Activated naive CD8-positive, alpha-beta T cell treated with anti-CD3 and anti-CD28 coated beads, Interleukin-2, amount 10 ng/mL, durations not matched to agents 7 days and 5 days (primary cell): Measurements from ENCODE around the gene ASMTL. TPM values are rescaled to one million over a fixed set of nuclear protein-coding genes. Genes with fewer than 3 reads are reported as not detected.
A peak's percentile ranks its signal among the peaks of the same experiment; 100 is the strongest.
"Not testable (repeated sequence)": the region's sequence is repeated elsewhere in the genome, so short reads cannot be mapped to it uniquely, and the experiment has no call there.

Source experiments
- ATAC-seq: fragments of 150-1000 bp; cut with Tn5 transposase; one replicate; pipeline ENCODE4 v1.10.0; 2021; ENCODE audit warnings: low read depth, moderate library complexity
- POLR2A ChIA-PET: fragments of 350-600 bp; sonication (Branson Sonifier 250); formaldehyde crosslinking; loops from one replicate; lab custom pipeline; 2021; ENCODE audit warnings: antibody characterized with exemption; lab: Charles Lee
- DNase-seq: peaks from one replicate; pipeline ENCODE4 v3.0.0; 2021
- H3K27ac Mint-ChIP-seq: one replicate; pipeline ENCODE4 v1.8.0; 2022; ENCODE audit warnings: mild to moderate bottlenecking, mixed read lengths
- H3K27me3 Mint-ChIP-seq: one replicate; pipeline ENCODE4 v1.8.0; 2022; ENCODE audit warnings: mild to moderate bottlenecking, moderate library complexity, mixed read lengths
- H3K36me3 Mint-ChIP-seq: one replicate; pipeline ENCODE4 v1.8.0; 2021; ENCODE audit warnings: mild to moderate bottlenecking, mixed read lengths
- H3K4me1 Mint-ChIP-seq: one replicate; pipeline ENCODE4 v1.8.0; 2021; ENCODE audit warnings: mixed read lengths
- H3K4me3 Mint-ChIP-seq: one replicate; pipeline ENCODE4 v1.8.0; 2022; ENCODE audit warnings: mild to moderate bottlenecking, moderate library complexity, mixed read lengths
- H3K9me3 Mint-ChIP-seq: one replicate; pipeline ENCODE4 v1.8.0; 2021; ENCODE audit warnings: mixed read lengths
- total RNA-seq, 2 experiments: library from RNA; stranded (reverse); gene quantifications; one replicate each; pipeline ENCODE4 v1.2.3, GENCODE V29; 2021

The ASMTL gene
- total RNA-seq, 2 experiments from 2014 or later = 39.4 to 42.2 TPM

GRCh38 chrX:1426321-1426720, 26.4 kb downstream of the ASMTL start:
- H3K4me3 Mint-ChIP-seq, POLR2A ChIA-PET, H3K4me1 Mint-ChIP-seq, H3K27ac Mint-ChIP-seq, ATAC-seq, H3K27me3 Mint-ChIP-seq: not testable (repeated sequence)
- peaks cover 24% of the 10 kb centered on the region for H3K9me3 Mint-ChIP-seq
- DNase-seq = peak; percentile 10
- H3K36me3 Mint-ChIP-seq = peaks cover 59% of the 10 kb centered on the region

GRCh38 chrX:1425381-1425780, 27.3 kb downstream of the ASMTL start:
- Mint-ChIP-seq H3K27ac (no peak overlapping the region), H3K36me3 (peaks cover 65% of the 10 kb centered on the region), H3K9me3 (peaks cover 24% of the 10 kb centered on the region), H3K4me3 (no peak overlapping the region), H3K4me1 (peaks cover 3% of the 10 kb centered on the region), H3K27me3 (no peaks in the 10 kb centered on the region)
- ATAC-seq = no peak
- peak; percentile 6 for DNase-seq
- POLR2A ChIA-PET = no interaction called here

- Mint-ChIP-seq H3K9me3 (peaks cover 27% of the 10 kb centered on the region), H3K27ac (no peak overlapping the region), H3K4me1 (peaks cover 6% of the 10 kb centered on the region), H3K36me3 (peaks cover 73% of the 10 kb centered on the region), H3K27me3 (no peaks in the 10 kb centered on the region), H3K4me3 (no peak overlapping the region)
- POLR2A ChIA-PET = no interaction called here
- DNase-seq = no peak
- no peak for ATAC-seq
Measured at GRCh38 chrX:1424147-1424851, 28.4 kb downstream of the ASMTL start.

- no peak overlapping the region for H3K27ac Mint-ChIP-seq
- no peak overlapping the region for H3K4me3 Mint-ChIP-seq
Measured at GRCh38 chrX:1423215-1423614, 29.5 kb downstream of the ASMTL start.

GRCh38 chrX:1422135-1422465, 30.6 kb downstream of the ASMTL start:
- ATAC-seq = no peak
- peaks cover 27% of the 10 kb centered on the region for H3K9me3 Mint-ChIP-seq
- no peak overlapping the region for H3K4me3 Mint-ChIP-seq
- no peaks in the 10 kb centered on the region for H3K27me3 Mint-ChIP-seq
- no peak overlapping the region for H3K27ac Mint-ChIP-seq
- H3K36me3 Mint-ChIP-seq = peaks cover 72% of the 10 kb centered on the region
- no peak for DNase-seq
- peaks cover 6% of the 10 kb centered on the region for H3K4me1 Mint-ChIP-seq
- POLR2A ChIA-PET = no interaction called here

More at GRCh38 chrX:1423215-1423614, 29.5 kb downstream of the ASMTL start:
- POLR2A ChIA-PET = no interaction called here
- peaks cover 27% of the 10 kb centered on the region for H3K9me3 Mint-ChIP-seq
- peaks cover 76% of the 10 kb centered on the region for H3K36me3 Mint-ChIP-seq
- no peaks in the 10 kb centered on the region for H3K27me3 Mint-ChIP-seq
- peaks cover 6% of the 10 kb centered on the region for H3K4me1 Mint-ChIP-seq
- ATAC-seq (no peak), DNase-seq (peak; percentile 2)

GRCh38 chrX:1421433-1422134, 31.1 kb downstream of the ASMTL start:
- Mint-ChIP-seq H3K36me3 (peaks cover 68% of the 10 kb centered on the region), H3K4me1 (peaks cover 6% of the 10 kb centered on the region), H3K27me3 (no peaks in the 10 kb centered on the region), H3K9me3 (peaks cover 27% of the 10 kb centered on the region), H3K27ac (no peak overlapping the region), H3K4me3 (no peak overlapping the region)
- POLR2A ChIA-PET = no interaction called here
- ATAC-seq (no peak), DNase-seq (peak; percentile 3)

- ATAC-seq (no peak), DNase-seq (peak; percentile 23)
- POLR2A ChIA-PET = no interaction called here
- H3K27ac Mint-ChIP-seq = peak overlapping the region; percentile 46
- no peak overlapping the region for H3K4me3 Mint-ChIP-seq
- H3K27me3 Mint-ChIP-seq = no peaks in the 10 kb centered on the region
- peaks cover 59% of the 10 kb centered on the region for H3K36me3 Mint-ChIP-seq
- peaks cover 6% of the 10 kb centered on the region for H3K4me1 Mint-ChIP-seq
- H3K9me3 Mint-ChIP-seq = peaks cover 27% of the 10 kb centered on the region
Measured at GRCh38 chrX:1420371-1420770, 32.3 kb downstream of the ASMTL start.

- Mint-ChIP-seq H3K27me3 (no peaks in the 10 kb centered on the region), H3K4me1 (peaks cover 6% of the 10 kb centered on the region), H3K36me3 (peaks cover 53% of the 10 kb centered on the region), H3K27ac (peak overlapping the region; percentile 46), H3K4me3 (no peak overlapping the region), H3K9me3 (peaks cover 21% of the 10 kb centered on the region)
- POLR2A ChIA-PET = no interaction called here
- ATAC-seq (no peak), DNase-seq (peak; percentile 25)
Measured at GRCh38 chrX:1419545-1420355, 33.0 kb downstream of the ASMTL start.

- peak; percentile 7 for ATAC-seq
- Mint-ChIP-seq H3K4me3 (no peak overlapping the region), H3K4me1 (peaks cover 6% of the 10 kb centered on the region), H3K36me3 (peaks cover 50% of the 10 kb centered on the region), H3K27ac (no peak overlapping the region), H3K9me3 (peaks cover 16% of the 10 kb centered on the region), H3K27me3 (no peaks in the 10 kb centered on the region)
- POLR2A ChIA-PET = no interaction called here
- DNase-seq = peak; percentile 27
Measured at GRCh38 chrX:1418901-1419544, 33.7 kb downstream of the ASMTL start.

- no peak overlapping the region for H3K4me3 Mint-ChIP-seq
- peaks cover 47% of the 10 kb centered on the region for H3K36me3 Mint-ChIP-seq
- DNase-seq (peak; percentile 20), ATAC-seq (no peak)
- peaks cover 8% of the 10 kb centered on the region for H3K9me3 Mint-ChIP-seq
- POLR2A ChIA-PET = no interaction called here
- H3K27ac Mint-ChIP-seq = no peak overlapping the region
- no peaks in the 10 kb centered on the region for H3K27me3 Mint-ChIP-seq
- H3K4me1 Mint-ChIP-seq = peaks cover 6% of the 10 kb centered on the region
Measured at GRCh38 chrX:1417921-1418771, 34.6 kb downstream of the ASMTL start.

- H3K36me3 Mint-ChIP-seq = peaks cover 42% of the 10 kb centered on the region
Measured at GRCh38 chrX:1416965-1417760, 35.5 kb downstream of the ASMTL start.

GRCh38 chrX:1416327-1416784, 36.4 kb downstream of the ASMTL start:
- Mint-ChIP-seq H3K4me1 (peaks cover 5% of the 10 kb centered on the region), H3K4me3 (no peak overlapping the region), H3K36me3 (peaks cover 34% of the 10 kb centered on the region), H3K27me3 (no peaks in the 10 kb centered on the region), H3K27ac (no peak overlapping the region), H3K9me3 (peaks cover 3% of the 10 kb centered on the region)
- no peak for ATAC-seq
- peak; percentile 11 for DNase-seq
- POLR2A ChIA-PET = no interaction called here

More at GRCh38 chrX:1416965-1417760, 35.5 kb downstream of the ASMTL start:
- H3K27me3 Mint-ChIP-seq = no peaks in the 10 kb centered on the region
- no peak for ATAC-seq
- peaks cover 6% of the 10 kb centered on the region for H3K4me1 Mint-ChIP-seq
- H3K4me3 Mint-ChIP-seq = no peak overlapping the region
- H3K9me3 Mint-ChIP-seq = peaks cover 6% of the 10 kb centered on the region
- DNase-seq = peak; percentile 7
- H3K27ac Mint-ChIP-seq = no peak overlapping the region
- POLR2A ChIA-PET = no interaction called here
